Measurements from ENCODE around the gene ARL17A.
"Not testable (repeated sequence)": the region's sequence is repeated elsewhere in the genome, so short reads cannot be mapped to it uniquely, and the experiment has no call there.

DNA sequence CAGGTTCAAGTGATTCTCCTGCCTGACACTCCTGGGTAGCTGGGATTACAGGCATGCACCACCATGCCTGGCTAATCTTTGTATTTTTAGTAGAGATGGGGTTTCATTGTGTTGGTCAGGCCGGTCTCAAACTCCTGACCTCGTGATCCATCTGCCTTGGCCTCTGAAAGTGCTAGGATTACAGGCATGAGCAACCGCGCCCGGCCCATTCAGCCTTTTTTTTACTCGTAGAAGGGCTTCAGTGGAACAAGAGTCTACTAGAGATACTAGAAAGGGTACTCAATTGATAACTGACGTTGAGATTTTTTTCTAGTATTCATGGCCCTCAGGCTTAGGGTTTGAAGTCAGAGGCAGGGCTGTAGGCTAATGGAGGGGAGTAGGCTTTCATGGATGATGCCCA is 73.6 kb downstream of the ARL17A start:
- TF ChIP-seq, protein P1, sequence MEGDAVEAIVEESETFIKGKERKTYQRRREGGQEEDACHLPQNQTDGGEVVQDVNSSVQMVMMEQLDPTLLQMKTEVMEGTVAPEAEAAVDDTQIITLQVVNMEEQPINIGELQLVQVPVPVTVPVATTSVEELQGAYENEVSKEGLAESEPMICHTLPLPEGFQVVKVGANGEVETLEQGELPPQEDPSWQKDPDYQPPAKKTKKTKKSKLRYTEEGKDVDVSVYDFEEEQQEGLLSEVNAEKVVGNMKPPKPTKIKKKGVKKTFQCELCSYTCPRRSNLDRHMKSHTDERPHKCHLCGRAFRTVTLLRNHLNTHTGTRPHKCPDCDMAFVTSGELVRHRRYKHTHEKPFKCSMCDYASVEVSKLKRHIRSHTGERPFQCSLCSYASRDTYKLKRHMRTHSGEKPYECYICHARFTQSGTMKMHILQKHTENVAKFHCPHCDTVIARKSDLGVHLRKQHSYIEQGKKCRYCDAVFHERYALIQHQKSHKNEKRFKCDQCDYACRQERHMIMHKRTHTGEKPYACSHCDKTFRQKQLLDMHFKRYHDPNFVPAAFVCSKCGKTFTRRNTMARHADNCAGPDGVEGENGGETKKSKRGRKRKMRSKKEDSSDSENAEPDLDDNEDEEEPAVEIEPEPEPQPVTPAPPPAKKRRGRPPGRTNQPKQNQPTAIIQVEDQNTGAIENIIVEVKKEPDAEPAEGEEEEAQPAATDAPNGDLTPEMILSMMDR (conservative IDR thresholded peaks at IDR 0.05; ENCODE audit: low read depth, low read length), result not testable (repeated sequence)
- TF ChIP-seq RAD21 (IDR thresholded peaks at IDR 0.05; ENCODE audit: low read length); POLR2A (IDR thresholded peaks at IDR 0.05; ENCODE audit: low read depth, low read length); RFX5 (IDR thresholded peaks at IDR 0.05; ENCODE audit: low read depth, low read length): not testable (repeated sequence)
- TF ChIP-seq, protein P2, sequence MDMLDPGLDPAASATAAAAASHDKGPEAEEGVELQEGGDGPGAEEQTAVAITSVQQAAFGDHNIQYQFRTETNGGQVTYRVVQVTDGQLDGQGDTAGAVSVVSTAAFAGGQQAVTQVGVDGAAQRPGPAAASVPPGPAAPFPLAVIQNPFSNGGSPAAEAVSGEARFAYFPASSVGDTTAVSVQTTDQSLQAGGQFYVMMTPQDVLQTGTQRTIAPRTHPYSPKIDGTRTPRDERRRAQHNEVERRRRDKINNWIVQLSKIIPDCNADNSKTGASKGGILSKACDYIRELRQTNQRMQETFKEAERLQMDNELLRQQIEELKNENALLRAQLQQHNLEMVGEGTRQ (IDR thresholded peaks at IDR 0.05; ENCODE audit: low read depth, low read length), result not testable (repeated sequence)

All from IMR-90 (cell line).